ENCODE results near the gene SLC1A4. TPM values are rescaled to one million over a fixed set of nuclear protein-coding genes. Genes with fewer than 3 reads are reported as not detected.

SLC1A4 gene
- total and polyA plus RNA-seq, 4 donors = 3.4 to 23.4 (median 9.6) TPM

DNA sequence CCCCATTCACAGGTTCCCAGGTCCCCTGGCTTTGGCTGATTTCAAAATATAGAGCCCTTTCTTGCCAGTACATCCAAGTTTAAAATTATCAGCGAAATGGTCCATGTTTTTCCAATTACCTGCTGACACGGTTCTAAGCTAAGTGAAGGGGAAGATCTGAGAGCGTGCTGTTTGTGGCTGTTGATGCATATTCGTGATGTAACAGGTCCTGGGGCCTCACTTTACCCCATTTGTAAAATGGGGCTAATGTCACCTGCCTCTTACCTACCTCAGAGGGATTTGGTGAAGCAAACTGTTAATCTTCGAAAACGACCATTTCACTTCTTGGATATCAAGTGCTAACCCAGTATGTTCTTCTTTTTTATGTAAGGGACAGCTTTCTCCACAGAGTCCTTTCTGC, 33.0 kb downstream of the SLC1A4 start (continued):
- no peak for TF ChIP-seq HNF4G (IDR thresholded peaks at IDR 0.05)
- no peak for TF ChIP-seq EGR1 (IDR thresholded peaks at IDR 0.05; ENCODE audit: low read depth in 2 of 2)
- no peak for TF ChIP-seq RXRA (IDR thresholded peaks at IDR 0.05)

DNA sequence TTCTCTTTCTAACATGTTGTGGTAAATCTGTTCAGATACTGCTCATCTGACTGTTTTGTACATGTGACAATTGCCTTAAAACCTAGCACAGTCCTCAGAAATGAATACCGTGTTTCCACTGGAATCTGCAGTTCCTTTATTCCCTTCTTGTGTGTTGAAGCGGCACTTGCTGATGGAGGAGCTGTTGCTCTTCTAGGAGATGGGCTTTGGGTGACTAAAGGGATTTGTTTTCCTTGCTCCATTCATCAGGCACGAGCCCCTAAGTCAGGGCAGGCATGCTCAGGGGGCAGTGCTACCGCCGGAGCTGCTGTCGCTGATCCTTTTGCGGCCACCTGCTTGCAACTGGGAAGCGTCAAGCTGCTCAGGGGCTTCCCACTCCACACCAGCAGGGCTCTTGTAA, 34.5 kb downstream of the SLC1A4 start:
- WGBS = 97% methylated on average over 8 of the region's 8 CpGs
- Histone ChIP-seq H3K9ac (ENCODE audit: low read depth in 1 of 2, low read length in 2 of 2) (no peak overlapping the region), H3K27ac (ENCODE audit: low read depth in 1 of 2, low read length in 2 of 2) (no peak overlapping the region), H3K27me3 (ENCODE audit: control insufficient read depth in 4 of 4, insufficient read depth in 4 of 4, low read length in 3 of 4) (no peaks in the 10 kb centered on the region), H3K4me3 (ENCODE audit: low read depth in 1 of 3, low read length in 3 of 3) (no peak overlapping the region), H3K4me1 (ENCODE audit: control insufficient read depth in 4 of 4, insufficient read depth in 4 of 4, low read length in 3 of 4) (peaks cover 6 to 21% (median 15%) of the 10 kb centered on the region in 4 donors), H3K9me3 (ENCODE audit: control insufficient read depth in 4 of 4, low read length in 3 of 4) (no peaks in the 10 kb centered on the region), H3K36me3 (ENCODE audit: control insufficient read depth in 4 of 4, insufficient read depth in 3 of 4, low read depth in 1 of 4, low read length in 3 of 4) (peaks cover 5 to 18% (median 7%) of the 10 kb centered on the region in 4 donors)
- DNase-seq (ENCODE audit: low spot score) = no peak
- TF ChIP-seq HNF4A (conservative IDR thresholded peaks at IDR 0.05) (no peak), RAD21 (IDR thresholded peaks at IDR 0.05) (no peak), YY1 (IDR thresholded peaks at IDR 0.05) (no peak), NR2F2 (IDR thresholded peaks at IDR 0.05) (no peak), EGR1 (IDR thresholded peaks at IDR 0.05; ENCODE audit: low read depth in 2 of 2) (no peak), TAF1 (conservative IDR thresholded peaks at IDR 0.05) (no peak), GABPA (IDR thresholded peaks at IDR 0.05 in 1 of 2, conservative IDR thresholded peaks at IDR 0.05 in 1 of 2) (no peak), SP1 (IDR thresholded peaks at IDR 0.05) (no peak), ZBTB33 (IDR thresholded peaks at IDR 0.05) (no peak), FOXA1 (IDR thresholded peaks at IDR 0.05) (no peak), FOXA2 (IDR thresholded peaks at IDR 0.05) (no peak), HNF4G (IDR thresholded peaks at IDR 0.05) (no peak)
- TF ChIP-seq, protein P1, sequence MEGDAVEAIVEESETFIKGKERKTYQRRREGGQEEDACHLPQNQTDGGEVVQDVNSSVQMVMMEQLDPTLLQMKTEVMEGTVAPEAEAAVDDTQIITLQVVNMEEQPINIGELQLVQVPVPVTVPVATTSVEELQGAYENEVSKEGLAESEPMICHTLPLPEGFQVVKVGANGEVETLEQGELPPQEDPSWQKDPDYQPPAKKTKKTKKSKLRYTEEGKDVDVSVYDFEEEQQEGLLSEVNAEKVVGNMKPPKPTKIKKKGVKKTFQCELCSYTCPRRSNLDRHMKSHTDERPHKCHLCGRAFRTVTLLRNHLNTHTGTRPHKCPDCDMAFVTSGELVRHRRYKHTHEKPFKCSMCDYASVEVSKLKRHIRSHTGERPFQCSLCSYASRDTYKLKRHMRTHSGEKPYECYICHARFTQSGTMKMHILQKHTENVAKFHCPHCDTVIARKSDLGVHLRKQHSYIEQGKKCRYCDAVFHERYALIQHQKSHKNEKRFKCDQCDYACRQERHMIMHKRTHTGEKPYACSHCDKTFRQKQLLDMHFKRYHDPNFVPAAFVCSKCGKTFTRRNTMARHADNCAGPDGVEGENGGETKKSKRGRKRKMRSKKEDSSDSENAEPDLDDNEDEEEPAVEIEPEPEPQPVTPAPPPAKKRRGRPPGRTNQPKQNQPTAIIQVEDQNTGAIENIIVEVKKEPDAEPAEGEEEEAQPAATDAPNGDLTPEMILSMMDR (IDR thresholded peaks at IDR 0.05; ENCODE audit: low read depth, low read length, missing input control) = no peak
- TF ChIP-seq, protein P2, sequence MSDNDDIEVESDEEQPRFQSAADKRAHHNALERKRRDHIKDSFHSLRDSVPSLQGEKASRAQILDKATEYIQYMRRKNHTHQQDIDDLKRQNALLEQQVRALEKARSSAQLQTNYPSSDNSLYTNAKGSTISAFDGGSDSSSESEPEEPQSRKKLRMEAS (IDR thresholded peaks at IDR 0.05) = no peak

- Histone ChIP-seq H3K4me1 (ENCODE audit: control insufficient read depth in 4 of 4, insufficient read depth in 4 of 4, low read length in 3 of 4) (peaks cover 6 to 21% (median 15%) of the 10 kb centered on the region in 4 donors), H3K27me3 (ENCODE audit: control insufficient read depth in 4 of 4, insufficient read depth in 4 of 4, low read length in 3 of 4) (no peaks in the 10 kb centered on the region), H3K4me3 (ENCODE audit: low read depth in 1 of 3, low read length in 3 of 3) (no peak overlapping the region), H3K9me3 (ENCODE audit: control insufficient read depth in 4 of 4, low read length in 3 of 4) (no peaks in the 10 kb centered on the region), H3K9ac (ENCODE audit: low read depth in 1 of 2, low read length in 2 of 2) (no peak overlapping the region), H3K36me3 (ENCODE audit: control insufficient read depth in 4 of 4, insufficient read depth in 3 of 4, low read depth in 1 of 4, low read length in 3 of 4) (peaks cover 0 to 12% (median 7%) of the 10 kb centered on the region in 4 donors), H3K27ac (ENCODE audit: low read depth in 1 of 2, low read length in 2 of 2) (no peak overlapping the region)
- 95% methylated on average over 7 of the region's 7 CpGs for WGBS
- DNase-seq (ENCODE audit: low spot score) = no peak
- TF ChIP-seq YY1 (IDR thresholded peaks at IDR 0.05) (no peak), ATF3 (IDR thresholded peaks at IDR 0.05) (no peak)
- TF ChIP-seq, protein P1 (IDR thresholded peaks at IDR 0.05; ENCODE audit: low read depth, low read length, missing input control) = no peak
Measured at GRCh38 chr2:65024149-65024829, 35.1 kb downstream of the SLC1A4 start.

All from liver (tissue), 9 donors.